HG02610 (cell line): ENCODE measurements around the gene CCNF.
A peak's percentile ranks its signal among the peaks of the same experiment; 100 is the strongest.
"Not testable (repeated sequence)": the region's sequence is repeated elsewhere in the genome, so short reads cannot be mapped to it uniquely, and the experiment has no call there.

Experiments
- ATAC-seq: cut with Tn5 transposase; IDR thresholded peaks from one replicate; pipeline ENCODE4 v1.9.1; 2021; ENCODE audit warnings: mild to moderate bottlenecking, moderate library complexity; ENCODE audit not compliant: unreplicated experiment

The CCNF gene

DNA sequence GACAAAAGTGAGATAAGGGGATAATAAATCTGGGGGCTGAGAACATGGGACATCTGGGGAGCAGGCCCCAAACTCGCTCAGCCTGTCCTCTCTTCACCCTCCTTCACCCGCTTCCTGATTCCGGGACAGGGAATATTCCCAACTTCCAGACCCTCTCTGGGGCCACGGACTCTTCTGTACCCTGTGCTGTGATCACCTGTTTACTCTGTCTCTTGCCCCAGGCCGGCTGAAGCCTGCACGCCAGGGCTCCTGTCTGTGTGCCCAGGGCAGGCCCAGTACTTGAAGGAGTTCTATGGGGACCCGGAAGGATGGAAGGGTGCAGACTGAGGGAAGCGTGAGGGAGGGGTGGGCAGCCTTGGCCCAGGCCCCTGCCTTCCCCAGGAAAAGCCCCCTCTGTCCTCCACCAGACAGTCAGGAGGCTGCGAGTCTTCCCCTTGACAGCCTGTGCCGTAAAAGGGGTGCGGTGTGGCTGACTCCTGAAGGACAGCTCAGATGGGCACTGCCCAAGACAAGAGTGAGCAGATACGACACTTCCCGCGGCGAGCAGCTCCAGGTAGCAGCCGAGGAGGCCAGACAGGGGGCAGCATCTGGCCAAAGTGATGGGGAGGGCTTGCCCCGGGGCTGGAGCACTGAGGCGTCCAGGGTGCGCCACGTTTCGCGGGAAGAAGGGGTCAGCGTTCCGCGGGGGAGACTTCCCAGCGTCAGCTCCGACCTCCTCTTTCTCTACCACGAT, 1.0 kb upstream of the CCNF start:
- no peak for ATAC-seq

DNA sequence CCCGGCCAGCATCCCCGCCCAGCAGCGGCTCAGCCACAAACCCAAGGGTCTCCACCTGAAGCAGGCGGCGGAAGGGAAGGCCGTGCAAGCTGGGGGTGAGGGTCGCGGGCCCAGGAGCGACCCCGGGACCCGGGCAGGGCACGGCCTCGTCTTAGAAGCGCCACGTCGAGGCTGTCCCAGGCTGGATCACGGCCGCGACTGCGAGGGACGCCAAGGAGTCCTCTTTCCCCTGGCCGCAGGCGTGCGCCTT, 538 bp upstream of the CCNF start:
- ATAC-seq: no peak

DNA sequence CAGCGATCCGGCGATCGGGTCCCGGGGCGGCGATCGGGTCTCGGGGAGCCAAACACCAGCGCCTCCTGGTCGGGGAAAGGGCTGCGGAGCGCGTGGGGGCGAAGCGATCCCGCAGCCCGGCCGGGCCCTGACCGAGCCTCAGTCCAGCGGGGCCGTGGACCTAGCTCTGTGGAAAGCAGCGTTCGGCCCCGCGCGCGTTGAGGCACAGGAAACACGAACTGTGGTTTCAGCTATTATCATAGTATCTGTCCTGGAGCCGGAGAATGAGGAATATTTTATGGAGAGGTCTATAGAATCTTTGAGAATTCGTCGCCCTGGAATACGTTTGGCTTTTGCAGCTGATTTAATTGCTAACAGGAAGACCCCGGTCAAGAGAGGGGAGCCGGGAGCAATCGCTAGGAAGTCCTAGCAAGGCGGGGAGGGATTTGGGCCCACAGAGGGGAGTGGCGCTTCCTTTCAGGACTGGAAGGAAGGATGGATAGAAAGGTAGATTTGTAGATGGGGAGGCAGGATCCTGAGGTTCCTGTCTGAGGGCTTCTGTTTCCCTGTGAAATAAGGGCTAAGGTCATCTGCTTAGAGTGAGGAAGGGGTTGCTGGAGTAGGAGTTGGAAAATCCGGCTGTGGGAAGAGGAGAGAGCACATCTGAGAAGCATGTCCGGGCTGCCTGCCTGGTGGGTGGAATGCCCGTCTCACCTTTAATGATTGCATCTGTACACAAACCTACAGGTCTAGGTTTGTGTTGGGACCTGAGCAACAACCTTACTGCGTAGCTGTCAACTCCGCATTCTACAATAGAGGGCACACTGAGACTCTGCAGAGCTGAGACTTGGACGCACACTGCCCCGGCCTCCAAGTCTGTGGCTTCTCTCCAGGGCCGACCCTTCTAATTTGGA, 770 bp downstream of the CCNF start:
- peak; percentile 8 for ATAC-seq

DNA sequence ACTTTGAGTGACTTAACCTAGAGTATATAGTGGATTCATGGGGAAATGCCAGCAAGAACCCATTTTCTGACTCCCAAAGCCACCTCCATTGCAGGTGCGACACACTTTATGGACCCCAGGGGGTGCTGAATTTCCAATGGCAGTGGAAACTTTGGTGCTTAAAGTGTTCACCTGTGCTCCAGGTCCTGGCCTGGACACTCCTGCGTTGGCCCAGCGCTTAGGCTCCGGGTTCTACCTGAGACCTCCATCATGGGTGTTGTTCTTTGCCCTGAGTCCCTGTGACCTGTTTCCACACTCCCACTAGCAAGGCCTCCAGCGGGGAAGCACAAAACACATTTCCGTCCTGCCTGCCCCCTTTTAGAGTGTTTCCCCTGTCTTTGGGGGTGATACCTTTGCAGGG, 3.0 kb downstream of the CCNF start:
- no peak for ATAC-seq

DNA sequence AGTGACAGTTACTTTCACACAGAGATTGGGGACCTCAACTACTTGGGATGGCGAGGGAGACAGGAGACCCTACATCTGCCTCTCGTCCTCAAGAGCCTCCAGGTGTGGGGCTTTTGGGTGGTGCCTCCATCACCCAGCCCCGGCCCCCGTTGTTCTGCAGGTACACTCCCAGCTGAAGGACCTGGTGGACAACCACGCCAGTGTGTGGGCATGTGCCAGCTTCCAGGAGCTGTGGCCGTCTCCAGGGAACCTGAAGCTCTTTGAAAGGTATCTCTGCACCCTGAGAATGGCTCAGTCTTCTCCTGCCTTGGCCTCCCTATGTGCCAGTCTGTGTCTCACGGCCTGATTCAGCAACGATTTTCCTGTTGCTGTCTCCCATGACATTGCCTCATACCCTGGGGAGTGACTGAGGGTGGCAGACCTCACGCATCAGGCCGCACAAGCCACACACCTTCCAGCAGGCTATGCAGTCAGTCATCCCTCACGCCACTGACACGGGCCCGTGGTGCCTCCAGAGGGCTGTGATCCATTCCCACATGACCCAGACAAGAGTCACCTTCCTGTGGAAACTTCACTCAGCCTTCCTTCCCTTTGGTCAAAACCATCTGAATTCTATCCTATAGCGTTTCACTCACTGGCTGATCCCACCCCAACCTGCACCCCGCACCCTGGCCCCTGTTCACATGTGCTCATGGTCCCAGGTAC, 3.7 kb downstream of the CCNF start:
- no peak for ATAC-seq

DNA sequence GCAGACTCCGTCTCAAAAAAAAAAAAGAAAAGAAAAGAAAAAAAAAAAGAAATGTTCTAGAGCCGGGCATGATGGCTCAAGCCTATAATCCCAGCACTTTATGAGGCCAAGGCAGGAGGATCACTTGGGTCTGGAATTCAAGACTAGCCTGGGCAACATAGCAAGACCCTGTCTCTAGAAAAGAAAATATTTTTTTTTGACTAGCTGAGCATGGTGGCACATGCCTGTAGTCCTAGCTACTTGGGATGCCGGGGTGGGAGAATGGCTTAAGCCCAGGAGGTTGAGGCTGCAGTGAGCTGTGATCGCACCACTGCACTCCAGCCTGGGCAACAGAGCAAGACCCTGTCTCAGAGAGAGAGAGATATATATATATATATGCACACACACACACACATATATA, 6.0 kb downstream of the CCNF start:
- ATAC-seq: not testable (repeated sequence)

DNA sequence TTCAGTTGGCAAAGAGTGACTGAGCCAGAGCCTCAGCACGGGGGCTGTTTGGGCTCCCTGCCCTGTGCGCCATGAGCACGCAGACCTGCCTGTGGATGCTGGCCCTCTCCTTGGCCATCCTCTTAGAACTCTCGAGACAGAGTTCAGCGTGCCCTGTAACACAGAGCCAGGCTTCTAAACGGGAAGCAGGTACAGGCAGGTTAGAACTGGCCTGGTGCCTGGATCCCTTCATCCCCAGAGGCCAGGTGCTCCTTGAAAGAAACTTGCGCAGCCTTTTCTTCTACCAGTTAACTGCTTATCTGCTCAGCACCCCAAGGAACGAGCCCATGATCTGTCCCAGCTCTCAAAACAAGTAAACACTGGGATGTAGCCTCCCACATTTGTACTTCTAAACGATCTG, 6.9 kb downstream of the CCNF start:
- no peak for ATAC-seq

DNA sequence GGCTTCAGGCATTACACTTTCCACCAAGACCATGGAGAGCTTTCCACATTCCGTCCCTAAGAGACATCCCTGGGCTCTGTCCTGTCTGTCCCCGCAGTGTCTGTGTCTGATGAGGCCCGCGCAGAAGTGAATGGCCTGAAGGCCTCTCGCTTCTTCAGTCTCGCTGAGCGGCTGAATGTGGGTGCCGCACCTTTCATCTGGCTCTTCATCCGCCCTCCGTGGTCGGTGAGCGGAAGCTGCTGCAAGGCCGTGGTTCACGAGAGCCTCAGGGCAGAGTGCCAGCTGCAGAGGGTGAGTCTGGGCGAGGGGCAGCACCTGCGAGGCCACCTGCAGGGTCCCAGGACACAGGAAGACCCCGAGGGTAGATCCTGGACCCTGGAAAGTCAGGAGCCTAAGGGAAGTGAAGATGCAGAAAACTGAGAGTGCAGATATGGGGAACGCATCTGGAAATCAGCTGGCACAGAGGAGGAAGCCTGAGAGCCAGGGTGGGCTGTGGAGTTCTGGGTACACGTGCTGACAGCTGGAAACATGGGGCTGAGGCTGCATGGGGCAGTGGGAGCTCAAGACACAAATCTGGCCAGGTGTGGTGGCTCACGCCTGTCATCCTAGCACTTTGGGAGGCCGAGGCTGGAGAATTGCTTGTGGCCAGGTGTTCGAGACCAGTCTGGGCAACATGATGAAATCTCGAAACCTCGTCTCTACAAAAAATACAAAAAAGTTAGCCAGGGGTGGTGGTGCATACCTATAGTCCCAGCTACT, 8.0 kb downstream of the CCNF start:
- ATAC-seq: no peak

DNA sequence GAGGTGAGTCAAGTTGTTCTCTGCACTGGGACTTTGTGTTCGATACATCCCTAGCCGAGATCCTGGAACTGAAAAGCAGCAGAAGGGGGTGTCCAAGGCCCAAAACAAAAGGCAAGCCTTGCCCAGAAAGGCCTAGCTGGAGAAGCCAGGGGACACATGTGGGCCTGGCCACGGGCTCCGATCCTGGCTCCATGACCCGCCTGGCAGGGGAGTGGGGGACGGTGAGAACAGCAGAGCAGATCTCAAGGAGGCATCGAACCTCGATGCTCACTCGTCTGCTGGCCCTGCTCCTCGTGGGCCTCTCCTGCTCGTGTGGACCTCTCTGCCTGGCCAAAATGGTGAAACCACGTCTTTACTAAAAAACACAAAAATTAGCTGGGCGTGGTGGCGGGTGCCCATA, 8.9 kb downstream of the CCNF start:
- no peak for ATAC-seq

DNA sequence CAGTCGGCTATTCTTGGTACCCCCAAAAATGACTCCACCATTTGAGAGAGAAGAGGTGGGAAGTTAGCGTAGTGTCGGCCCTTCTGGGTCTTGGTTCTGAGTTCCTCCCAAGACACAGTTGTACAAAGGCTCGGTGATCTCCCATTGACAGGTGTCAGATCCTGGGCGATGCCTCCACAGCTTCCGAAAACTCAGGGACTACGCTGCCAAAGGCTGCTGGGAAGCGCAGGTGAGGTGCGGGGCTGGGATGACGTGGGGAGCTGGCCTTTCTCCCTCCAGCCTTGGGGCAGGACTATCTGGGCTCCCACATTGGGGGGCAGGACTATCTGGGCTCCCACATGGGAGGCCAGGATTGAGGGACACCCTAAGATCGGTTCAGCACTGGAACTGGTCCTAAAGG, 10.4 kb downstream of the CCNF start:
- ATAC-seq: no peak

DNA sequence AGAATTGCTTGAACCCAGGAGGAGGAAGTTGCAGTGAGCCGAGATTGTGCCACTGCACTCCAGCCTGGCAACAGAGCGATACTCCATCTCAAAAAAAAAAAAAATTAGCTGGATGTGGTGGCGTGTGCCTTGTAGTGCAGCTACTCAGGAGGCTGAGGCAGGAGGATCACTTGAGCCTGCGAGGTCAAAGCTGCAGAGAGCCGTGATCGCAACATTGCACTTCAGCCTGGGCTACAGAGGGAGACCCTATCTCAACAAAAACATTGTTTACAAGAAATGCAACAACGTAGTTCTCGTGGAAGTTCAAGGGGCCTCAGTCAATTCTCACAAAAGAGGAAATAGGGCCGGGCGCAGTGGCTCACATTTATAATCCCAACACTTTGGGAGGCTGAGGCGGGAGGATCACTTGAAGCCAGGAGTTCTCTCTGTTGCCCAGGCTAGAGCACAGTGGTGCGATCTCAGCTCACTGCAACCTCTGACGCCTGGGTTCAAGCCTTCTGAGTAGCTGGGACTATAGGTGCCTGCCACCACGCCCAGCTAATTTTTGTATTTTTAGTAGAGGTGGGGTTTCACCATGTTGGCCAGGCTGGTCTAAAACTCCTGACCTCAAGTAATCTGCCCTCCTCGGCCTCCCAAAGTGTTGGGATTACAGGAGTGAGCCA, 12.0 kb downstream of the CCNF start:
- not testable (repeated sequence) for ATAC-seq

DNA sequence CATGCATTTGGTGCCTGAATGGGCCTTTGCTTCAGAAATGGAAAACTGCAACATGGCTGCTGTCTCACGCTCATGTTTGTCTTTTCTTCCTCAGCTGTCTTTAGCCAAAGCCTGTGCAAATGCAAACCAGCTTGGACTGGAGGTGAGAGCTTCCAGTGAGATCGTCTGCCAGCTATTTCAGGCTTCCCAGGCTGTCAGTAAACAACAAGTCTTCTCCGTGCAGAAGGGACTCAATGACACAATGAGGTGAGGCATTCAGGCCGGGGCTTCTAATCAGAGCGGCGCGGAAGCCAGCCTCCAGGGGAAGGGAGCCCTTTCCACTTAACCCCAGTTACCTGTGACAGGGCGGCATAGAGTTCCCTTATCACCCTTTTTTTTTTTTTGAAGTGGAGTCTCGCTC, 14.3 kb downstream of the CCNF start:
- ATAC-seq: no peak

DNA sequence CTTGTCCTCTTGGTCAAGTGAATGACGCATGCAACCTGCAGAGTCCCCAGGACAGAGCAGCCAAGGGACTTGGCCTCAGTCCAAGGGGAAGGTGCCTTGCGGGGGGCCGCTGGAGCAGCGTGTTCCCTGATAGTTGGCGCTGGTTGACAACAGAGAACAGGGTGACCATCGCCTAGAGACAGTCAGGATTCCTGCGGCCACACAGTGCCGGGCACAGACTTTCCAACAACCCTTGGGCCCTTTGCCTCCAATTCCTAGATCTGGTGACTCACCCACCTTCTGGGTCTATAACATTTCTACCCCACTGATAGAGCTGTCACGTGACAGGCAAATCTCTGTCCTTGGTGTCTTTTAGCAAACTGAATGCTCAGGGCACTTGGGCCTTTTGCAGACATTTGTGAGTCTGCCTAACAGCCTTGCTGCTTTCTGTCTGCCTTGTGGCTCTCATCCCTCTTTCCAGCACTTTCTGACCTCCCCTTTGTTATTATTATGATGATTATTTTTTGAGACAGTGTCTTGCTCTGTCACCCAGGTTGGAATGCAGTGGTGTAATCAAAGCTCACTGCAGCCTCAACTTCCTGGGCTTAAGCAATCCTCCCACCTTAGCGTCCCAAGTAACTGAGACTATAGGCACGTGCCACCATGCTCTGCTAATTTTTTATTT, 18.8 kb downstream of the CCNF start:
- ATAC-seq: no peak

DNA sequence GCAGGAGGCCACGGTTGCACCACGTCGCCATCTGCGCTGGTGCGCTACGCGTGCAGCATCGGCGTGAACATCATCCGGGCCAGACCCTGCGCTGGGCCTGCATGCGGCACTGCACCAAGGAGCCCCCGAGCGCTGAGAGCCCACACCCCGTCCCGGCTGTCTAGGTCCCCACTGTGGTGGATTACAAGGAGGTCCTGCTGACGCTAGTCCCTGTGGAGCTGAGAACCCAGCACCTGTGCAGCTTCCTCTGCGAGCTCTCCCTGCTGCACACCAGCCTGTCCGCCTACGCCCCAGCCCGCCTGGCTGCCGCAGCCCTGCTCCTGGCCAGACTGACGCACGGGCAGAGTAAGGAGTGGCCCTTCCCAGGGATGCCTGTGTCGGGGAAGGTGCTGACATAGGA, 19.9 kb downstream of the CCNF start:
- no peak for ATAC-seq

DNA sequence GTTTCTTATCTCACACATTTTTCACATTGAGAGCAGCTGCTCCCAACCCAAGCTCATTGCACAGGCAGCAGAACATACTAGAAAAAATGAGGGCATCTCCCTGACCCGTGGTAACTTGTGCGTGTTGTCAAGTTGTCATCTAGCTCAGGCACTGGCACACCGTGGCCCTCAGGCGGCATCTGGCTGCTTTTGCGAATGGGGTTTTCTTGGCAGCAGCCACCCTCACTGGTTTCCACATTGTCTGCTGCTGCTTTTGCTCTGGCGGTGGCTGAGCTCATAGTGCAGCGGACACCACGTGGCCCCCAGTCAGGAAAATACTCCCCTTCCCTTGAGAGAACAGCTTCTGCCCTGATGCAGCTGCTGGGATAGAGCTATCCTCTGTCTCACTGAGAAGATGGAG, 21.3 kb downstream of the CCNF start:
- no peak for ATAC-seq

DNA sequence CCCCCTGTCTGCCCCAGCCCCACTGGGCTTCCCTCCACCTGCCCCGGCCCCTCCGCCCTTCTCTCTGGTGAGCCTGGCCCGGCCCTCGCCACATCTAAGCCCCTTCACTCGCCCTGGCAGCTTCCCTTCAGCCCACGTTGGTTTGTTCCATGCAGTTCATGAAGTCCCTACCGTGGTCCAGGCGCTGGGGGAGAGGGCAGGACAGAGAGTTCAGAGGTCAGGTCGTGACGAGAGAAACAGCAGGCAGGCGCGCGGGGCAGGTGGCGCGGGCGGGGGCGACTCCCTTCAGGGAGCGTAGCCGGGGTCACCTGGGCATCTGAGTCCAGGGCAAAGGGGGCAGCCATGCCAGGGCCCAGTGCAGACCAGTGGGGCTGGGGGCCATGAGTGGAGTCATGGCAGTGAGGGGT, 21.7 kb downstream of the CCNF start:
- ATAC-seq: no peak

DNA sequence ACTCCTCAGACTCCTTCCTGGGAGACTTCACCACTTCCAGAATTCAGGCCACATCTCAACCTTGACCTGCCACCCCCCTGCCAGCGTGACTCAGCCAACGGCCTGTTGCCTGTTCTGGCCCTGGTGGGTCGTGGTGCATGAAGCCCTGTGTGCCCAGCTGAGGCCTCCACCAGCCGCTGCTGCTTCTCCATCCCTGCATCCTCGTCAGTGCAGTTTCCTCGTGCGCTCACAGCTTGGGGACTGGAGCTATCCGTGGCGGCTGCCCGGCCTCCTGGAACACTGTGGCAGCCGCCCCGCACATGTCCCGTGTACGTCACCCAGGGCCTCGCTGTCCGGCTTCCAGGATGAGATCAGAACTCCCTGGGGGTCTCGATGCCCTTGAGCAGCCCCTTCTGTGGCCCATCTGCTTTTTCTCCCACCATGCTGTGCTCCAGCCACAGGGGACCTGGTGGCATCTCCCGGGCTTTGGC, 22.6 kb downstream of the CCNF start:
- no peak for ATAC-seq

DNA sequence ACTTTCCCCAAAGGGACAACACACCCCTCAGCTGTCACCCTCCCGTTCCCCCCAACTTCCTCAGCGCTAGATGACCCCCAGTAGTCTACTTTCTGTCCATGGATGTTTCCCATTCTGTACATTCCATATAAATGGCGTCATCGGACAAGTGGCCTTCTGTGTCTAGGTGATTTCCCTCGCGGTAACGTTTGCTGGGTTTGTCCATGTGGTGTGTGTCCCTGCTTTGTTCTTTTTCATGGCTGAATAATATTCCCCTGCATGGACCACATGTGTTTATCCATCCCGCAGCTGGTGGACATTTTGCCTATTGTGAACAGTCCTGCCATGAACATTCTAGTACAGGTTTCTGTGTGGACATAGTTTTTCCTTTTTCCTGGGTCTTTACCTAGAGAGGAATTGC, 23.4 kb downstream of the CCNF start:
- ATAC-seq: no peak

DNA sequence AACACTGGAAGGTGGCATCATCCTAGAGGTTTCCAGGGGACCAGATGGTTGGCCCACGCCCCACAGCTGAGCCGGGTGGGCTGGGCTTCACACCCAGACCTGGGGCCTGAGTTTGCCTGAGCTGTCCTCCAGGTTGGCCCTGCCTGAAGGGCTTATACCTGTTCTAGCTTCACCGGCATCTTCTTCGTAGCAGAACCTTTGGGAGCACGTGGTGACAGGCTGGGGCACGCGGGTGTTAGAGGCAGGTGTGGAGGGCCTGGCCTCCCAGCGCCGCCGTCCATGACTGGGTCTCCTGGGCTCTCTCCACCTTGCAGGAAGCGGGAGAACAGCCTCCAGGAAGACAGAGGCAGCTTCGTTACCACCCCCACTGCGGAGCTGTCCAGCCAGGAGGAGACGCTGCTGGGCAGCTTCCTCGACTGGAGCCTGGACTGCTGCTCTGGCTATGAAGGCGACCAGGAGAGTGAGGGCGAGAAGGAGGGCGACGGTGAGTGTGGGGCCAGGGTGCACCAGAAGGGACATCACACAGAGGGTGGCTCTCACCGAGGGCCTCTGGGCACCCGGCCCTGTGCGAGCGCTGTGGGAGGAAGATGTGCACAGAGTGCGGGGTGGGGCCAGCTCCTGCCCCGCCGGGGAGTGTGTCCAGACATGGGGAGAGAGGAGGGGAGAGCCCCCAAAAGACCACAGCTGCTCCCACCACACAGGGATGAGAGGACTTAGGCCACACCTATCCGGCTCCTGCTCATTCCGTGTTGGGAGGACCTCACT, 26.0 kb downstream of the CCNF start:
- no peak for ATAC-seq
